Measurements from ENCODE around the gene PPP6R3.

DNA sequence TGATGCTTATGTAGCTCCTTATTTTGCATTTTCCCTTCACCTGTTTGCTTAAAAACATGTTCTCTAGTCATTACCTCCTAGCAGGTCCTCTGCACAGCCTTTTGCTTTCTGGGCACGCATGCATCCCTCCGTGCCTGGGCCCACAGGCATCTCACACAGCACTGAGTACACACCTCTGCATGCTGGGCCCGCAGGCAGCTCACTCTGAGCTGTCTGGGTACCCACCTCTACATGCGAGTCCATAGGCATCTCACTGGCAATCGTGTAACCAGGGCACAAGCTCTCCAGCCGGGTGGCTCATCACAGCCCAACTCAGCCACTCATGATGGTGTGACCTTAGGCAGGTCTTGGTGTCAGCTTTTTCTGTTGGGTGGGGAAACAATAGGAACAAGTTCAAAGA is 155.1 kb downstream of the PPP6R3 start:
- TF ChIP-seq, protein P1, sequence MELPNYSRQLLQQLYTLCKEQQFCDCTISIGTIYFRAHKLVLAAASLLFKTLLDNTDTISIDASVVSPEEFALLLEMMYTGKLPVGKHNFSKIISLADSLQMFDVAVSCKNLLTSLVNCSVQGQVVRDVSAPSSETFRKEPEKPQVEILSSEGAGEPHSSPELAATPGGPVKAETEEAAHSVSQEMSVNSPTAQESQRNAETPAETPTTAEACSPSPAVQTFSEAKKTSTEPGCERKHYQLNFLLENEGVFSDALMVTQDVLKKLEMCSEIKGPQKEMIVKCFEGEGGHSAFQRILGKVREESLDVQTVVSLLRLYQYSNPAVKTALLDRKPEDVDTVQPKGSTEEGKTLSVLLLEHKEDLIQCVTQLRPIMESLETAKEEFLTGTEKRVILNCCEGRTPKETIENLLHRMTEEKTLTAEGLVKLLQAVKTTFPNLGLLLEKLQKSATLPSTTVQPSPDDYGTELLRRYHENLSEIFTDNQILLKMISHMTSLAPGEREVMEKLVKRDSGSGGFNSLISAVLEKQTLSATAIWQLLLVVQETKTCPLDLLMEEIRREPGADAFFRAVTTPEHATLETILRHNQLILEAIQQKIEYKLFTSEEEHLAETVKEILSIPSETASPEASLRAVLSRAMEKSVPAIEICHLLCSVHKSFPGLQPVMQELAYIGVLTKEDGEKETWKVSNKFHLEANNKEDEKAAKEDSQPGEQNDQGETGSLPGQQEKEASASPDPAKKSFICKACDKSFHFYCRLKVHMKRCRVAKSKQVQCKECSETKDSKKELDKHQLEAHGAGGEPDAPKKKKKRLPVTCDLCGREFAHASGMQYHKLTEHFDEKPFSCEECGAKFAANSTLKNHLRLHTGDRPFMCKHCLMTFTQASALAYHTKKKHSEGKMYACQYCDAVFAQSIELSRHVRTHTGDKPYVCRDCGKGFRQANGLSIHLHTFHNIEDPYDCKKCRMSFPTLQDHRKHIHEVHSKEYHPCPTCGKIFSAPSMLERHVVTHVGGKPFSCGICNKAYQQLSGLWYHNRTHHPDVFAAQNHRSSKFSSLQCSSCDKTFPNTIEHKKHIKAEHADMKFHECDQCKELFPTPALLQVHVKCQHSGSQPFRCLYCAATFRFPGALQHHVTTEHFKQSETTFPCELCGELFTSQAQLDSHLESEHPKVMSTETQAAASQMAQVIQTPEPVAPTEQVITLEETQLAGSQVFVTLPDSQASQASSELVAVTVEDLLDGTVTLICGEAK (IDR thresholded peaks at IDR 0.05): no peak
- TF ChIP-seq, protein P1 (CRISPR knock-in tag; IDR thresholded peaks at IDR 0.05): no peak
- no peak for TF ChIP-seq ZBTB20 (CRISPR knock-in tag; IDR thresholded peaks at IDR 0.05; ENCODE audit: borderline replicate concordance, low read depth)
- TF ChIP-seq, protein P2, sequence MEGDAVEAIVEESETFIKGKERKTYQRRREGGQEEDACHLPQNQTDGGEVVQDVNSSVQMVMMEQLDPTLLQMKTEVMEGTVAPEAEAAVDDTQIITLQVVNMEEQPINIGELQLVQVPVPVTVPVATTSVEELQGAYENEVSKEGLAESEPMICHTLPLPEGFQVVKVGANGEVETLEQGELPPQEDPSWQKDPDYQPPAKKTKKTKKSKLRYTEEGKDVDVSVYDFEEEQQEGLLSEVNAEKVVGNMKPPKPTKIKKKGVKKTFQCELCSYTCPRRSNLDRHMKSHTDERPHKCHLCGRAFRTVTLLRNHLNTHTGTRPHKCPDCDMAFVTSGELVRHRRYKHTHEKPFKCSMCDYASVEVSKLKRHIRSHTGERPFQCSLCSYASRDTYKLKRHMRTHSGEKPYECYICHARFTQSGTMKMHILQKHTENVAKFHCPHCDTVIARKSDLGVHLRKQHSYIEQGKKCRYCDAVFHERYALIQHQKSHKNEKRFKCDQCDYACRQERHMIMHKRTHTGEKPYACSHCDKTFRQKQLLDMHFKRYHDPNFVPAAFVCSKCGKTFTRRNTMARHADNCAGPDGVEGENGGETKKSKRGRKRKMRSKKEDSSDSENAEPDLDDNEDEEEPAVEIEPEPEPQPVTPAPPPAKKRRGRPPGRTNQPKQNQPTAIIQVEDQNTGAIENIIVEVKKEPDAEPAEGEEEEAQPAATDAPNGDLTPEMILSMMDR (CRISPR knock-in tag; IDR thresholded peaks at IDR 0.05): no peak
- TF ChIP-seq POLR2AphosphoS5 (IDR thresholded peaks at IDR 0.05; ENCODE audit: low read depth, low read length): no peak
- TF ChIP-seq, protein P3, sequence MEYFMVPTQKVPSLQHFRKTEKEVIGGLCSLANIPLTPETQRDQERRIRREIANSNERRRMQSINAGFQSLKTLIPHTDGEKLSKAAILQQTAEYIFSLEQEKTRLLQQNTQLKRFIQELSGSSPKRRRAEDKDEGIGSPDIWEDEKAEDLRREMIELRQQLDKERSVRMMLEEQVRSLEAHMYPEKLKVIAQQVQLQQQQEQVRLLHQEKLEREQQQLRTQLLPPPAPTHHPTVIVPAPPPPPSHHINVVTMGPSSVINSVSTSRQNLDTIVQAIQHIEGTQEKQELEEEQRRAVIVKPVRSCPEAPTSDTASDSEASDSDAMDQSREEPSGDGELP (IDR thresholded peaks at IDR 0.05; ENCODE audit: borderline replicate concordance, low read depth): no peak
- TF ChIP-seq SMAD3 (CRISPR knock-in tag; IDR thresholded peaks at IDR 0.05): no peak
- no peak for TF ChIP-seq EZH2 (conservative IDR thresholded peaks at IDR 0.05; ENCODE audit: low read depth, low read length)
